ENCODE measurements around the gene RAB4A.

Gene RAB4A

GRCh38 chr1:229341774-229342655 is 71.1 kb downstream of the RAB4A start:
- DNase-seq, result peak; percentile 67

- peak; percentile 34 for DNase-seq
These were observed 72.0 kb downstream of the RAB4A start, which contains the start of gene CCSAP for GRCh38 chr1:229342656-229343569. Gene CCSAP (minus strand): TSS chr1:229343047. CDS start chr1:229342465, 582 bp downstream.

DNA sequence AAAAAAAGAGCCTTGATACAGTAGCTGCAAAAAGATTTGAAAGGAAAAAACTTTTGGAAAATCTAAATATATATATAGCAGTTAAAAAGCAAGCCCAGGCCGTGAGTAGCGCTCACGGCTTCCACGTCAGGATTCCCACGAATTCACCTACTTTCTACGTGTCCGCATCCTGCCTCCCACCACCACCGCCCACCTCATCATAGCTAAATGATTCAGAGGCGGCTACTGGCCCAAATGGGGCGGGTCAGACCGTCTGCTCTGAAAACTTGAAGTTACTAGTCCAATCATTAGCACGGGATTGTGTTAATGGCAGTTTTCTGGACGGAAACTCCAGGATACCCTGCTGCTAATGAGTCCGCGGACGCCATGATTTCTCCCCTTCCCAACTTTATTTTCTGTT is 73.2 kb downstream of the RAB4A start:
- peak; percentile 13 for DNase-seq

DNA sequence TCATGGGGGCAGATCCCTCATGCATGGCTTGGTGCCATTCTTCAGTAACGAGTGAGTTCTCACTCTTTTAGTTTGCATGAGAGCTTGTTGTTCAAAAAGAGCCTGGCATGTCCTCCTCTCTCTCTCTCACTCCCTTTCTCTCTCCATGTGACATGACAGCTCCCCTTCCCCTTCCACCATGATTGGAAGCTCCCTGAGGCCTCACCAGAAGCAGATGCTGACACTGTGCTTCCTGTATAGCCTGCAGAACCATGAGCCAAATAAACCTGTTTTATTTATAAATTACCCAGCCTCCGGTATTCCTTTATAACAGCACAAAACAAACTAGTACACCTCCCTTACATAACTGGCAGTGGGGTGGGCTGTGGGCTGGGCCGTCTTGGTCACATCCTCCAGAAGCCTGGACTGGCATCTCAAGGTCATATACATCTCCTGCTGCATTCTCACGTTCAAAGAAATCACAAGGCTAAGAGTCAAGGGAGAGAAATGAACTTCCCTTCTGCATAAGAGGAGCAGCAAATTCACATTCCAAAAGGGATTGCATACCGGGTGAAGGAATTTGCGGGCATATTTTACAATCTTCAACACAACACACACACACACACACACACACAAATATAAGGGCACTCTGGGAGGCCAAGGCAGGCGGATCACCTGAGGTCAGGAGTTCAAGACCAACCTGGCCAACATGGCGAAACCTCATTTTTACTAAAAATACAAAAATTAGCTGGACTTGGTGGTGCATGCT is 74.2 kb downstream of the RAB4A start:
- DNase-seq, result no peak

DNA sequence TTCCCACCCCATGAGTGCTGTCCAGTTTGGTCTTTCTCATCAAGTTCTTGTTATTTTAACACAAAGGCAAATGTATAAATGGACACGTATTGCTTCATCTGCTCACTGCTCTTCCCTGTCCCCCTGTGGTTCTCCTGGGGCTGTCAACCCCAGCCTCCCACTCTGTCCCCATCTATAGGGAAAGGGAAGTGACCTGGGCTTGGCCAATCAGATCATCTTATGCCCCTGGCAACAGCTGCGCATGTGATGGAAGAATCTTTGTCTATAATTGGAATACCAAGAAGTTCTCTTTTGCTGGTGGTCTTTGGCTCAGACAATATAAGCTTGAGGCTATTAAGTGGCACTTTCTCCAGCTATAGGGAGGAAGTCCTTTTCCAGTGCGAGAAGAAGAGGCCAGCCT is 76.6 kb downstream of the RAB4A start:
- no peak for DNase-seq

- no peak for DNase-seq
These were observed 78.8 kb downstream of the RAB4A start for GRCh38 chr1:229349463-229350385.

DNA sequence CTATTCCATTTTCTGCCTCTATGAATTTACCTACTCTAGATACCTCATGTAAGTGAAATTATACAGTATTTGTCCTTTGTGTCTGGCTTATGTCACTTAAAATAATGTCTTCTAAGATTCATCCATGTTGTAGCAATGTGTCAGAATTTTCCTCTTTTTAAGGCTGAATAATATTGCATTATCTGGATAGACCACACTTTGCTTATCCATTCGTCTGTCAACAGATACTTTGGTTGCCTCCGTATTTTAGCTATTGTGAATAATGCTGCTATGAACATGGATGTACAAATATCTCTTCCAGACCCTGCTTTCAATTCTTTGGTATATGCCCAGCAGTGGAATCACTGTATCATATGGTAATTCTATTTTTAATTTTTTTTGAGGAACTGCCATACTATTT is 82.1 kb downstream of the RAB4A start:
- no peak for DNase-seq

- no peak for DNase-seq
These were observed 83.3 kb downstream of the RAB4A start for GRCh38 chr1:229354226-229354625.
